Heart left ventricle (tissue), 16 donors: ENCODE measurements around the gene LHCGR. TPM values are rescaled to one million over a fixed set of nuclear protein-coding genes. Genes with fewer than 3 reads are reported as not detected.

ENCODE experiments used
- ATAC-seq, 4 donors: fragments of 200-7000 bp; cut with Tn5 transposase; one replicate each; pipeline ENCODE4 v1.9.1; 2020 to 2022; ENCODE audit warnings: moderate library complexity in 4 of 4, mild to moderate bottlenecking in 3 of 4, moderate number of reproducible peaks in 1 of 4
- DNase-seq, 5 donors: peaks; one replicate each; pipeline ENCODE4 v3.0.0-alpha.2; 2020
- H3K27ac ChIP-seq, 12 donors: fragments of 200-600 bp; sonication (generic) in 4 of 12; one replicate each; pipeline versions ENCODE4 v1.5.0 to v1.8.0; 2016 to 2022; ENCODE audit warnings: mild to moderate bottlenecking in 2 of 12
- H3K27me3 ChIP-seq, 9 donors: fragments of 200-600 bp; sonication (generic) in 2 of 9; one replicate each; pipeline versions ENCODE4 v1.5.1 to v1.8.0; 2016 to 2022; ENCODE audit warnings: mild to moderate bottlenecking in 3 of 9
- H3K36me3 ChIP-seq, 9 donors: fragments of 200-600 bp; sonication (generic) in 2 of 9; one replicate each; pipeline versions ENCODE4 v1.5.0 to v1.8.0; 2018 to 2022; ENCODE audit warnings: mild to moderate bottlenecking in 2 of 9
- H3K4me1 ChIP-seq, 12 donors: fragments of 200-600 bp; sonication (generic) in 4 of 12; one replicate each; pipeline versions ENCODE4 v1.5.0 to v1.8.0; 2016 to 2022; ENCODE audit warnings: mild to moderate bottlenecking in 3 of 12
- H3K4me3 ChIP-seq, 12 donors: fragments of 200-600 bp; sonication (generic) in 4 of 12; one replicate each; pipeline versions ENCODE4 v1.5.0 to v1.8.0; 2017 to 2022; ENCODE audit warnings: mild to moderate bottlenecking in 9 of 12, moderate library complexity in 4 of 12
- H3K9me3 ChIP-seq, 12 donors: fragments of 200-600 bp; sonication (generic) in 4 of 12; one replicate each; pipeline versions ENCODE4 v1.5.0 to v1.8.0; 2016 to 2022; ENCODE audit warnings: mild to moderate bottlenecking in 1 of 12
- CTCF ChIP-seq, 12 donors: fragments of 200-600 bp; sonication (generic) in 4 of 12; IDR thresholded peaks; one replicate each; pipeline versions ENCODE4 v1.5.0 to v1.8.0; 2018 to 2022; ENCODE audit warnings: antibody characterized with exemption in 12 of 12, mild to moderate bottlenecking in 5 of 12
- POLR2A ChIP-seq, 2 donors: fragments of 450-650 bp; IDR thresholded peaks; one replicate each; pipeline ENCODE4 v1.6.1; 2017; ENCODE audit warnings: antibody characterized with exemption in 2 of 2, mild to moderate bottlenecking in 2 of 2, moderate library complexity in 2 of 2
- WGBS, 4 donors: extraction: QIAGEN DNeasy Blood & Tissue Kit in 2 of 4; methylation state at CpG; one replicate each; pipeline versions ENCODE4 v1.1.5 to v1.1.7; 2013 to 2018; 5-methylcytosine and 5-hydroxymethylcytosine counted together
- intact Hi-C, 10 donors: fragments of 100-400 bp; cut with DNase I; formaldehyde crosslinking; loops; one replicate each; pipeline versions ENCODE4 v1.11.1 to v1.14.2; 2022
- polyA plus RNA-seq, 2 donors: library from polyadenylated mRNA; stranded (reverse); fragments of 200-250 nt; gene quantifications; one replicate each; pipeline ENCODE4 v1.2.3, GENCODE V29; 2013
- total RNA-seq, 9 donors: library from RNA; depleted of rRNA in 2 of 9; stranded (reverse); fragments of >200 nt in 2 of 9; fragmentation: NEBNext Ultra II Directional in 3 of 9; extraction: Animal tissue kit (Norgen Biotek cat#: 25700) in 3 of 9; gene quantifications; one replicate each; pipeline versions ENCODE4 v1.1.0 to v1.2.4, GENCODE V29; 2016 to 2023
- donor health status: ischemic (EF 13 %, LVEDD 7.1; RV severe dilation, severe dysfunction).
- donor health status: healthy with polysubstance abuse.
- donor health status: DM: no; HTN: yes; CAD: no.
- donor health status: DM: no; HTN: no; CAD: no.
- donor health status: ischemic (EF 25% LVEDD 6.9; RV normal size, moderate dysfunction).
- donor health status: ischemic (EF 25% LVEDD 5.7; RV mildly dilated, moderate dysfunction).
- donor health status: healthy.
- donor health status: DM: yes; HTN: yes; CAD: no.
- donor health status: ischemic (EF 35%, LVEDD 5.7; RV mildly dilated, moderate dysfunction).
- donor health status: nonischemic (EF 11% LVEDD 7.7; RV severe dilation, severe dysfunction).
- donor health status: DM: yes; HTN: yes; CAD: no.
- donor health status: PGD.
- donor health status: ischemic (EF 29% LVEDD 5.4; RV normal size, mild dysfunction).
- donor health status: nonischemic (EF 23%, LVEDD 6.1; RV moderate dilation, normal function).

Gene LHCGR
- total and polyA plus RNA-seq, 11 donors = 0.09 to 1.4 (median 0.42) TPM; not detected in 6

DNA sequence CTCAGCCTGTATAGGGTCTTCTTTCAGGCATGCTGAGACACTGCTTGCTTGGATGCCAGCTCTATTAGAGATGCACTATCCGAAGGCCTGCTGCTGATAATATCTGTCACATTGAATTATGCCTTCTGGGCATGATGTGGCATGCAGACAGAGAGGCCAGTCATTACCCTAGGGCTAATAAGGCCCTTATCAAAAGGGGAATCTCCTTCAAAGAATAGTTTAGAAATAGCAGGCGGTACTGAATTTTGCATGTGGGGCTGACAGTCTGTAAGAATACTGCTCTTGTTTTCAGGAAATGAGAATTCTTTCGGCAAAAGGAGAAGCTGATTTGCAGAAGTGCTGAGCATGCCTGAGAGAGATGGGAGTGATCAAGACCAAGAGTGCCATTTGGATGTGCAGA lies 13.1 kb upstream of the LHCGR start:
- WGBS, 4 donors = 47 to 71% (median 64%) methylated on average over 3 of the region's 3 CpGs
- no peaks in the 10 kb centered on the region for H3K9me3 ChIP-seq
- no peaks in the 10 kb centered on the region for H3K36me3 ChIP-seq
- no peak overlapping the region for H3K27ac ChIP-seq
- intact Hi-C loops = no loop called here
- H3K27me3 ChIP-seq = no peaks in the 10 kb centered on the region
- no peak for TF ChIP-seq CTCF (IDR thresholded peaks at IDR 0.05)
- no peak for TF ChIP-seq POLR2A (IDR thresholded peaks at IDR 0.05)
- DNase-seq (no peak), ATAC-seq (no peak)
- H3K4me1 ChIP-seq = no peaks in the 10 kb centered on the region
- no peak overlapping the region for H3K4me3 ChIP-seq

- intact Hi-C loops = no loop called here
- no peak for ATAC-seq
- peaks cover 0 to 8% (median 4%) of the 10 kb centered on the region in 12 donors for H3K9me3 ChIP-seq
These were observed 11.8 kb upstream of the LHCGR start for GRCh38 chr2:48767330-48767729.

DNA sequence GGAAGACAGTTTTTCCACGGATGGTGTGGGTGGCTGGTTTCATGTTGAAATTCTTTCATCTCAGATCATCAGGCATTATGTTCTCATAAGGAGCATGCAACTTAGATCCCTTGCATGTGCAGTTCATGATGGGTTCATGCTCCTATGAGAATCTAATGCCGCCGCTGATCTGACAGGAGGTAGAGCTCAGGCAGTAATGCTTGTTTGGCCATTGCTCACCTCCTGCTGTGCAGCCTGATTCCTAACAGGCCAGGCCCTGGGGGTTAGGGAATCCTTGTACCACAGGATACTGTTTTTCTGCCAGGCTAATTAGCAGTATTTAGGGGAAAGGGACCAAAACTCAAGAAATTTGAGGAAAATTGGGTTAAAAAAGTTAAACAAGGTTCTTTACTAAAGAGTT lies 5.3 kb upstream of the LHCGR start:
- 66 to 76% (median 75%) methylated on average over 3 of the region's 3 CpGs for WGBS, 4 donors
- intact Hi-C loops = no loop called here
- no peak overlapping the region for H3K27ac ChIP-seq

More at GRCh38 chr2:48767330-48767729, 11.8 kb upstream of the LHCGR start:
- 55 to 68% (median 58%) methylated on average over 8 of the region's 8 CpGs for WGBS, 4 donors
- no peak for DNase-seq
- Histone ChIP-seq H3K4me3 (no peak overlapping the region), H3K27me3 (no peaks in the 10 kb centered on the region), H3K4me1 (no peaks in the 10 kb centered on the region), H3K27ac (no peak overlapping the region), H3K36me3 (no peaks in the 10 kb centered on the region)
- no peak for TF ChIP-seq POLR2A (IDR thresholded peaks at IDR 0.05)
- no peak for TF ChIP-seq CTCF (IDR thresholded peaks at IDR 0.05)

GRCh38 chr2:48759682-48760081 lies 4.2 kb upstream of the LHCGR start:
- no peak for DNase-seq
- Histone ChIP-seq H3K4me1 (peaks cover 0 to 9% (median 0%) of the 10 kb centered on the region in 12 donors), H3K27me3 (peaks cover 0 to 18% (median 0%) of the 10 kb centered on the region in 9 donors), H3K9me3 (peaks cover 0 to 15% (median 5%) of the 10 kb centered on the region in 12 donors), H3K27ac (no peak overlapping the region), H3K36me3 (no peaks in the 10 kb centered on the region), H3K4me3 (no peak overlapping the region)
- TF ChIP-seq POLR2A (IDR thresholded peaks at IDR 0.05) = no peak
- no peak for TF ChIP-seq CTCF (IDR thresholded peaks at IDR 0.05)
- intact Hi-C loops = no loop called here
- ATAC-seq = no peak
- WGBS, 4 donors = 75 to 94% (median 91%) methylated on average over 1 of the region's 1 CpG

More for the DNA sequence above, 5.3 kb upstream of the LHCGR start:
- DNase-seq (no peak), ATAC-seq (no peak)
- Histone ChIP-seq H3K4me1 (no peaks in the 10 kb centered on the region), H3K4me3 (no peak overlapping the region), H3K36me3 (no peaks in the 10 kb centered on the region), H3K27me3 (peaks cover 0 to 12% (median 0%) of the 10 kb centered on the region in 9 donors), H3K9me3 (peaks cover 0 to 15% (median 5%) of the 10 kb centered on the region in 12 donors)
- TF ChIP-seq CTCF (IDR thresholded peaks at IDR 0.05) (no peak), POLR2A (IDR thresholded peaks at IDR 0.05) (no peak)
